Measurements from ENCODE around the gene COL27A1.

The COL27A1 gene

DNA sequence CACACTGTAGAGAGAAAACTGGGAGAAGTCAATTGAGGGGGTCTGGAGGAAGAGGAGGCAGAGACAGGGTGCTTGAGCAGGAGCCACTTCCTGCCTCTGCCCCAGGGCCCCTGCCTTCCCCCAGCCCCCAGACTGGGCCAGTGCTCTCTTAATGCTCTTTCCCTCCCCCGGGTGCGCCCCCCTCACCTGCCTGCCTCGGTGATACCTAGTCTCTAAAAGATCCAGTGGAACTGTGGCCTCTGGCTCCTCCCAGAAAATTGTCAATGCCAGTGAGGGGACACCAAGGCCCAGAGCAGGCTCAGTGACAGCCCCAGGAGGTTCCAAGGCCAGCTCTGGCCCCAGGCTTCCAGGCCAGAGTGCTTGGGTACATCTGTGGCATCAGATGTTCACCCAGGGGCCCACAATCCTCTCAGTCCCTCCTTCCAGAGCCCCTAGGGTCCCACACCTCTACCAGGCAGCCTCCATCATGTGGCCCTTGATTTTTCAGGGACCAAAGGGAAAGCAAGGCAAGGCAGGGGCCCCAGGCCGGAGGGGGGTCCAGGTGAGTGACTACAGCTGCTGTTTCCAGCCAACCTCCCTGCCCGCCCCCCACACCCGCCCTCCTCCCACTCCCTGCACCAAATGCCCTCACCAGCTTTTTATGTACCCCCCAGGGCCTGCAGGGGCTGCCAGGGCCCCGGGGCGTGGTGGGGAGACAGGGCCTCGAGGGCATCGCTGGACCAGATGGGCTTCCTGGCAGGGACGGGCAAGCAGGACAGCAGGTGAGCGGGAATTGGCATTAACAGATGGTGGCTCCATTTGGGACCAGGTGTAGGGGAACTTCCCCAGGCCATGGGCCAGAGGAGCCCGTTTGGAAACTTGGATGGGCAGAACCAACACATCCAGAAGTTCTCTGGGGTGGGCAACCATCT, 134.5 kb downstream of the COL27A1 start:
- DNase-seq = no peak

- DNase-seq = no peak
These were observed 135.2 kb downstream of the COL27A1 start for GRCh38 chr9:114290561-114290986.

GRCh38 chr9:114291064-114291474, 135.7 kb downstream of the COL27A1 start:
- DNase-seq = peak; percentile 15 to 39

- DNase-seq = no peak
These were observed 136.7 kb downstream of the COL27A1 start for GRCh38 chr9:114291886-114292590.

GRCh38 chr9:114294664-114295063, 139.3 kb downstream of the COL27A1 start:
- no peak for DNase-seq

GRCh38 chr9:114296338-114296737, 141.0 kb downstream of the COL27A1 start:
- DNase-seq = no peak

DNA sequence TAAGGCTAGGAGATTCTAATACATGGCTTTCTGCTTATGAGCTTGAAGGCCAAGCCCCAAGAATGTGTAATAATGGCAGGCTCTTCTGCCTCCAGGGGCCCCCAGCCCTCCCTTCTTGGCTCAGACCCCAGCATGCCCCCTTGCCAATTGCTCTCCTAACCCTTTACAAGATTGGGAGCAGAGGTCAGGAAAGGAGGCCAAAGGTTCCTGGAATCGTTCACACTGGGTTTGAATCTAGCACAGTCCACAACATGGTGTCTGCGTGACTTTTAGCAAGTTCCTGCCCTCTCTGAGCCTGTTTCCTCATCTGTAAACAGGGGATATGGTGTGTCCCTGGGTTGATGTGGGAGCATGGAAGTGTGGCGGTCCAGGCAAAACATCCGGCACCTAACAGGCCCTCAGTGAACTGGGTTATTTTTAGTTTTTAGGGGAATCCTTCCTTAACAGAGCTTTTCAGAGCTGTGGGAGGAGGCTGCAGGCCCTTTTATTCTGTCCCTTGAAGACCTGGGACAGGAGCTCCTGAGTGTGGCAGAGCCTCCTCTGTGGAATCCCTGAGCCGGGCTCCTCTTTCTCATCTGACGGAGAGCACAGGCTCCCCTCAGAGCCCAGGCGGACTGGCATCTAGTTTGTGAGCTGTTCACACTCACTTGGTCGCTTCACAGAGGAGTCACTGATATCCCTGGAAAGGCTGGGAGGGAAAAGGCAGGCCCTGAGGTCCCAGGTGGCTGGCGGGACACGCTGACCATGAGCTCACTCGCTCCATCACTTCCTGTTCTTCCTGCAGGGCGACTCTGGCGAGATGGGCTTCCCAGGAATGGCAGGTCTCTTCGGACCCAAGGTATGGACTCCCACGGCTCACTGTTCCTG, 144.2 kb downstream of the COL27A1 start:
- DNase-seq = no peak

DNA sequence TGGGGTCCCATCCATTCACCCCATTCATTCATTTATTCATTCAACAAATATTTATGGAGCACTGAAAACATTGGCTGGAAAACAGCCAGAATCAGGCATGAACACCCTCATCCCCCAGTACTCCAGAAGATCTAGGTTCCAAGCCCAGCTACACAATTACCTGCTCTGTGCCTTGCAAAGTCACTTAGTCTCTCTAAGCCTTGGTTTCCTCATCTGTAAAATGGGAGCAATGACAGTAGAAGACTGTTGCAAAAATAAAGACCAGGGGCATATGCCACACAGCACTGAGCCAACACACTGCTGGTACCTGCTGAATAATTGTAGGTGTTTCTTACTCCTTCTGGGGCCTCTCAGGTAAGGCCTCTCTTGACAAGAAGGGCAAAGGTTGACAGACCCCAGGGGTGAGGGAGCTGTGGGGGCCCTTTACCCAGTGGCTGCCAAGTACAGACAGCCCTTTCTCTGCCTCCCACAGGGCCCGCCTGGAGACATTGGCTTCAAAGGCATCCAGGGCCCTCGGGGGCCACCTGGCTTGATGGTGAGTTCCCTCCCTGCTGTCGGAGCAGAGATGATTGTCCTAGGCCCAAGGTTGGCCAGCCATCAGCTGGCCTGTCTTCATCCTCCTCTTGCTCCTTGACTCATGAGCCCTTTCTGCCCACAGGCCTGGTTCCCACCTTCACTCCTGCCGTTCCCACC, 145.0 kb downstream of the COL27A1 start:
- no peak for DNase-seq

DNA sequence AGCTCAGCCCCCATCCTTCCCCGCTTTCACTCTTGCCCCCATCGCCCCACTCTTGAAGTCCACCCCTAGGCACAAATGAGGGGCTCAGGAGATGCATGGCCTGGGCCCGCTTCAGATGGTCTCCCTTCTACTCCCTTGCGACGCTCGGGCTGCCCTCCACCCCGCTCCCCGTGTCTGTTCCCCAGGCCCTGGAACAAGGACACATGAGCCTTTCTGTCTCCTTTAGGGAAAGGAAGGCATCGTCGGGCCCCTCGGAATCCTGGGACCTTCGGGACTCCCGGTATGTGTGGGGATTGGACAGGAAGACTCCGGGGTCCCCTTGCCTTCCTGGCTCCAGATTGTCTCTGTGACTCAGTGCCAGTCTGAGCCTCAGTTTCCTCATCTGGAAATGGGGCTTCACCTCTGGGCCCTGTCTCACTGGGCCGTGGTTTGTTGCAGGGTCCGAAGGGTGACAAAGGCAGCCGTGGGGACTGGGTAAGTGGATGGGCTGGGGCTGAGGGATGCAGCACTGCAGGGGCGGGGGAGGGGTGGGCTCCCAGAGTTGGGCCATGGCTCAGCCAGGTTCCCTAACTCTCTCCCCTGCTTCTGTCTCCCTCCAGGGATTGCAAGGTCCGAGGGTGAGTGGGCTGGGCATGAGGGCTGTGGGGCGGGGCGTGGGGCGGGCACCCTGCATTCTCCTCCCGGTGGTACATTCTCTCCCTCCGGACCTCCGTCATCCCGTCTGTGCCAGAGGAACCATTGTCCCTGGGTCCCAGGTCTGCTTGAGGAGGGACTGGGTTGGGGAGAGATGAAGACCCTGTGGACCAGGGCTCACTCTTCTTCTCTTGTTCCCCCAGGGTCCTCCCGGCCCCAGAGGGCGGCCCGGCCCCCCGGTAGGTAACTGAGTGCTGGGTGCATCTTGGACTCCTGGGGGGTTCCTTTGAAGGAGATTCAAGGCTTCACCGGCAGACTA, 145.8 kb downstream of the COL27A1 start:
- no peak for DNase-seq

DNA sequence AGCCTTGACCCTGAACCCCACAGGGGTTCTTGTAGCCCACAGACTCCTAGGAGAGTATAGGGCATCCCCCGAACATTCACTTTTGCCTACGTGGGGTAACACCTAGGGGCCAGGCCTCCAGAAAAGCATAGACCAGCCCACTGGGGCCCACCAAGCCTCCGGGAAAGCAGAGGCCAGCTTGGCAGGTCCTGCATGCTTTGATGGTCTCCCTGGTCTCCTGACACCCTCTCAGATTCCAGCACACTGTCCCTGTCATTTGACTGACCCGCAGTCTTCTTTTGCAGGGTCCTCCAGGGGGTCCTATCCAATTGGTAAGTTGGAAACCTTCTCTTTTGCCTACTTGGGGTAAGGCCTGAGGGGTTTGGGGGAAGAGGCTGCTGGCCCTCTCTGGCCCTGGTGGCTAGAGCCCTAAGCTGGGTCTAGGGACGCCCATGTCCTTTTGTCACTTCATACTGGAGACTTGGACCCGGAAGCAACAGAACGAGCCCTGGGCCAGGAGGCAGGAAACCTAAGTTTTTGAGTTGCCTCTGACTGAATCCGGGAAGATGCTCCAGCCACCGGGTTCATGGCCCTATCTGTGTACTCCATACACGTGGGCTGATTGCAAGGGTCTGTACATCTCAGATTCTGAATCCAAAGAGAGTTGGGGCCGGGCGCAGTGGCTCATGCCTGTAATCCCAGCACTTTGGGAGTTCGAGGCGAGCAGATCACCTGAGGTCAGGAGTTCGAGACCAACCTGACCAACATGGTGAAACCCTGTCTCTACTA, 146.6 kb downstream of the COL27A1 start:
- DNase-seq = no peak

GRCh38 chr9:114302727-114303126, 147.4 kb downstream of the COL27A1 start:
- no peak for DNase-seq

DNA sequence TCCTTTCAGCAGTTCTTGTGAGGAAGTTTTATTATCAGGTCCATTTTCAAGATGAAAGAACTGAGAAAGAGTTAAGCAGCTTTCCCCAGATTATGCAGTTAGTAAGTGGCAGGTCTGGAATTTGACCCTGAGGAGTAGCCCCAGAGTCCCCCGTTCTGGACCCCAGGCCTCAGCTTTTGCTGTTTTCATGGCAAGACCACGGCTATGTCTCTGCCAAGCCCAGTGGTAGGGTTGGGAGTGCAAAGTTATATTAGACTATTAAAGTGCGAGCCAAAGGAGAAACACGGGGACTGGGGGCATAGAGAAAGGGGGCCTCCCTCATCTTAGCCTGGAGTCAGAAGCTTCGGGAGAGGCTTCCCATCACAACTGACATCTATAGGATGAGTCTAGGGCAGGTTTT, 148.2 kb downstream of the COL27A1 start:
- DNase-seq = no peak

DNA sequence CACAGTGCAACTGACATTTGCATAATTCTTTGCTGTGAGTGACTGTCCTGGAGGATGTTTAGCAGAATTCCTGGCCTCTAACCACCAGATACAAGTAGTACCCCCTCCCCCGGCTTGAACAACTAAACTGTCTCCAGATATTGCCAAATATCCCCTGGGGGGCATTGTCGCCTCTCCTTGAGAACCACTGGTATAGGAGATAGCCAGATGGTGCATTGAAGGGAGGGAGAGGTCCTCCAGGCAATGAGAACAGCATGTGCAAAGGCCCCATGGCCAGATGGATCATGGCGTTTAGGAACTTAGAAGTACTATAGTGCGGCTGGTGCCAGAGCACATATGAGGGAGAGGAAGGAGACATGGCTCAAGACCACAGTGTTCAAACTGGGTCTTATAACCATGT, 148.6 kb downstream of the COL27A1 start:
- DNase-seq = no peak

- DNase-seq = no peak
These were observed 149.3 kb downstream of the COL27A1 start for GRCh38 chr9:114304416-114305188.

DNA sequence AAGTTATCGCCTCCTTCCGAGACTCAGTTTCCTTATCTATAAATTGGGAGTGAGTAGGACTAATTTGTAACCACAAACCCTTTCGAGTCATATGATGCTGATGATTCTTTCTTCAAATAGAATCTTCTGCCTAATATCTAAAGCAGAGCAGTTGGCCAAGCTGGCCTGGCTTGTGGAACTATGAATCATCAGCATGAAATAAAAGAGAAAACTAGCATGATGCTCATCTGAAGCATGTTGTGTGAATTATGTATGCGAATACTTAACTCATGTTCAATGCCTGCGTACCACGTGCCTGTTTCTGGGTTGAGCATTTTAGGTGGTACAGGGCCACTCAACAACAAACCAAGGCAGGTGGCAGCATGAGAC, 152.5 kb downstream of the COL27A1 start:
- no peak for DNase-seq

DNA sequence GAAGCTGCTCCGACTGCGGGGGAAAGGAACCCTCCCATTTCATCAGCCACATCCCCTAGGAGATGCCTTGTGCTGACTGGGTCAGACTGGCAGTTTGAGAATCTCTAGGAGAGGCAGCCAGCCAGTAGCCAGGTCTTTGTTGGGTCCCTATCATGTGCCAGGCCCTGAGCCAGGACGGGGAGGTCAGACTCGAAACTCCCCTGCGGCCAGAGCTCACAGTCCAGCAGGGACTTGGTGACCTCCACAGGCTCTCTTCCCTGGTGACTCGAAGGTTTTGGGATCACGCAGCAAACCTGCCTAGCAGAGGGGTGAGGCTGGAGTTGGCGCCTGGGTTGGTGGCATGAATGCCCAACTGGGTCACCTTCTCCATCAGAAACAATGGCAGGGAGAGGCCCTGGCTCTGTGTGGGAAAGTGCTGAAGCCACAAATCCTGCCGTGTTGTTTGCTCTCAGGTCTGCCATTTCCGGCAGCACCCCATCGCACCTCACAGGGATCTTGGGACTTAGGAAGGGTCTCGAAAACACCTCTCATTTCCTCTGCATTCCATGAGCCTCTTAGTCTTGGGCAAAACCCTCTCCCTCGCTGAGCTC, 153.1 kb downstream of the COL27A1 start:
- no peak for DNase-seq

DNA sequence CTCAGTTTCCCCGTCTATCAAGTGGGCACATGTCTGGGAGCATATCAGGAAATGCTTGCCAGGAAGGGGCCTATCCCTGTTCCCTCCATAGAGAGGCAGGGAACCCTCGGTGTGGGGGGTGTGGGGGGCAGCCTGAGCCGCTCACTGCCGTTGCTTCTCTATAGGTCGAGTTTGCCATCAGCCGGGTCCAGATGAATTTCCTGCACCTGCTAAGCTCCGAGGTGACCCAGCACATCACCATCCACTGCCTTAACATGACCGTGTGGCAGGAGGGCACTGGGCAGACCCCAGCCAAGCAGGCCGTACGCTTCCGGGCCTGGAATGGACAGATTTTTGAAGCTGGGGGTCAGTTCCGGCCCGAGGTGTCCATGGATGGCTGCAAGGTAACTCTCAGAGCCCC, 153.8 kb downstream of the COL27A1 start:
- no peak for DNase-seq

- no peak for DNase-seq
These were observed 155.4 kb downstream of the COL27A1 start for GRCh38 chr9:114310471-114311450.

Data from bone marrow (tissue), 2 donors.